Superior temporal gyrus (tissue), 1 donor: ENCODE results near the gene ZNF532.

Experiments
- DNase-seq: peaks from one replicate; pipeline ENCODE4 v3.0.0-alpha.2; 2016; ENCODE audit errors: extremely low spot score

Gene ZNF532

DNA sequence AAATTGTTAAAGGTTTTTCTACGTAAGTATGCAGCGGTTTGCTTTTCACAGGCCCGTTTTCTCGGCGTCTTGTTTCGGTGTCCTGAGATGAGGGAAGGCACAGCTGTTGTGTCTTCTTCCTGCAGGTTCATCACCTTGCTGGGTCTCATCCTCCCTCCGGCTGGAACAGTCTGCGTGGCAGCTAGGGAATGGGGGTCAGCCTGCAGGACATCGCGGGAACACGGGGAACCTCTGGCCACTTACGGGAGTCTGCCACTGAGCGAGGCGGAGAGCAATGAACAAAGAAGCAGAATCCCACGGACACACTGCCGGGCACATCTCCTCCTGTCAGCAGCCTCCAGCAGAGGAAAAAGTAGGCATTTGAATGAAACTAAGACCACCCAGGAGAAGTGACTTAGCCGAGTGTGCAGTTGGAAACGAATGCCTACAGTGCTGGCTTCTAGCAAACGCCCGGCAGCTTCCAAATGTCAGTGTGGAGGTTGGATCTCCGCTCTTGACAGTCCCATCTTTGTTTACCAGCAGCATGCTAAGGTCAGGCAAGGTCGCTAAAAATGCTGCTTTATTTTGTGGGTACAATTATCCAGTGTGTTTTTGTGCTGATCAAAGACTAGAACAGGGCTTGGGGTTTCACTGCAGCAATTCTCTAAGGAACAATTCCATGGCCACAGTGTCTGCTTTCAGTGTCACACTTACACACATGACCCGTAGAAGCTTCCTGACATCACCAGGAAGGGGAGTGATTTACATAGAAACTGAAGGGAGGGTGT is 165.2 kb downstream of the ZNF532 start:
- DNase-seq = peak; percentile 87

DNA sequence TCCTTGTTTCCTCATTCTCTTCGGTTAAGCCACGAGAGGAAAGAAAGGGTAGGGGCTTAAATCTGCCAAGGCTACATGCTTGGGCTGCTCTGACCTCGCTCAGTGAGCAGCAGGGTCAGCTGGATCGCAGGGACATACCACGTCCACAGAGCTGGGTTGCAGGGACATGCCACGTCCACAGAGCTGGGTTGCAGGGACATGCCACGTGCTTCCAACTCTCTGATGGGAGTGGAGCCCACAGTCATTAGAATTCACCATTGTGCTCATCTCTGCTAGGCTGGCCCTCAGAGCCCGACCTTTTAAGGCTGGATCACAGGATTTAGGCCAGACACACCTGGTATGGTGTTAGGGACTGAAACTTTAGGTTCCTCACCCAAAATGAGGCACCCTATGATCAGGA is 167.6 kb downstream of the ZNF532 start:
- DNase-seq = no peak

DNA sequence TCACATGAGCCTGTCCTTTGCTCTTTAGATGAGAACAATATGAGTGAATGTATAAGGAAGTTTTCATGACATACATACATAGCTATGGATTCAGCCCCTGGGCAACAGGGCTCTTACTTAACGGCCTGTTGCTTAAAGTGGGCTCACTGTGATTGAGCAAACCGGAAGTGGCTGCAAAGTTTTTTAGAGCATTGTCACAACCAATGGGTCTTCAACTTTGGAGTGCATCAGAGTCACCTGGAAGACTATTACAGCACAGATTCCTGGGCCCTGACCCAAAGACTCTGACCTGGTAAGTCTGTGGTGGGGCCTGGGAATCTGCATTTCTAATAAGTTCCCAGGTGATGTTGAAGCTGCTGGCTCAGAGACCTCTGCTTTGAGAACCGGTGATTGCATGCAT is 168.7 kb downstream of the ZNF532 start:
- DNase-seq = no peak

DNA sequence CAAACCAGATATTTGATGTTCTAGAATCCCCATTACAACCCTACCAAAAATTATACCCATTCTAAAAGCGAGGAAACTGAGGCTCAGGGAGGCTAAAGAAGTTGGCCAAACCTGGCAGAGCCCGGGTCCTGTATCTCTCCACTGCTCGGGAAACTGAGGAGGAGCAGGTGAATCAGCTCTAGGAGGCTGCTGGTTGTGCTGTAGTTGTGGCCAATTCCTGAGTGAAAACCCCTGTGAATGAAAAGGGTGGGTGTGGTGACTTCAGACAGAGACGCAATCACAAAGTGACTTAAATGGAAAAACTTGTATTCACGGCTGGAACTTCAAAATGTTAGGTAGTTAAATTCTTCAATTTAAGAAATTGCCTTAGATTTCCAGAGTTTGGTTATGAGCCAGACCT is 169.3 kb downstream of the ZNF532 start:
- no peak for DNase-seq

DNA sequence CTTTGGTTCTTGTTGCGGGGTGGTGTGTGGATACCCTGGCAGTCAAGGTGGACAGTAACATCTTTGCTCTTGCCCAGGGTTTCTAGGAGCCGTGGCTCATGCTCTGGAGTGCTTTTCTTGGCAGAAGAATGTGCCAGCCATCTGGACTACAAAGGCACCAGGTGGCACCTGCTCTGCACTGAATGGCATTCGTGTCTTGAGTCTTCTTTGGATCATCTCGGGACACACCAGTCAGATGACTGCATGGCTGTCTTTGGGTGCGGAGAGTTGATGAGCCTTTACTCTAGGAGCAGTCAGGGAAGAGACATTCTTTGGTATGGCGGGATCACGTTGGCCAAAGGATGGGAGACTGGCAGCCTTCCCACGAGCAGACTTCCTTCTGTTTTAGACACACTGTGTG is 170.9 kb downstream of the ZNF532 start:
- no peak for DNase-seq
